Osteoblast (primary cell): ENCODE measurements around the gene RGS17. TPM values are rescaled to one million over a fixed set of nuclear protein-coding genes. Genes with fewer than 3 reads are reported as not detected.

ENCODE experiments used
- DNase-seq: peaks from one replicate; pipeline ENCODE4 v3.0.0; 2011; ENCODE audit warnings: low spot score, mixed read lengths; ENCODE audit not compliant: insufficient read length; ENCODE audit errors: missing footprints
- H2AFZ ChIP-seq: 2 replicates; pipeline ENCODE4 v1.6.0; 2011; ENCODE audit warnings: mild to moderate bottlenecking, low read length
- H3K27ac ChIP-seq: 2 replicates; pipeline ENCODE4 v1.5.1; 2011; ENCODE audit warnings: mild to moderate bottlenecking, low read depth, low read length, moderate library complexity
- H3K27me3 ChIP-seq: 2 replicates; pipeline ENCODE4 v1.6.0; 2012; ENCODE audit warnings: mild to moderate bottlenecking, control low read depth, inconsistent platforms, low read length, moderate library complexity; ENCODE audit not compliant: insufficient read depth
- H3K36me3 ChIP-seq: 2 replicates; pipeline ENCODE4 v1.5.1; 2011; ENCODE audit warnings: mild to moderate bottlenecking, low read length, control low read depth, moderate library complexity; ENCODE audit not compliant: insufficient read depth
- H3K4me1 ChIP-seq: 2 replicates; pipeline ENCODE4 v1.5.1; 2011; ENCODE audit warnings: mild to moderate bottlenecking, low read length, control low read depth, moderate library complexity; ENCODE audit not compliant: insufficient read depth
- H3K4me2 ChIP-seq: 2 replicates; pipeline ENCODE4 v1.6.0; 2011; ENCODE audit warnings: mild to moderate bottlenecking, low read length; ENCODE audit not compliant: insufficient read depth
- H3K4me3 ChIP-seq: fragments of 200-600 bp; sonication (generic); 3 replicates; pipeline ENCODE4 v1.5.1; 2012; ENCODE audit warnings: mild to moderate bottlenecking, low read length, inconsistent platforms; ENCODE audit not compliant: insufficient read depth
- H3K79me2 ChIP-seq: 2 replicates; pipeline ENCODE4 v1.6.0; 2012; ENCODE audit warnings: mild to moderate bottlenecking, low read length, control low read depth, inconsistent platforms; ENCODE audit not compliant: insufficient read depth
- H3K9me3 ChIP-seq: 2 replicates; pipeline ENCODE4 v1.5.1; 2011; ENCODE audit warnings: low read depth, low read length, control low read depth
- H4K20me1 ChIP-seq: 2 replicates; pipeline ENCODE4 v1.6.0; 2012; ENCODE audit warnings: mild to moderate bottlenecking, low read length, control low read depth; ENCODE audit not compliant: insufficient read depth
- total RNA-seq: library from RNA; depleted of rRNA; stranded (reverse); fragments of >200 nt; gene quantifications from 2 replicates; pipeline ENCODE4 v1.2.3, GENCODE V29; 2012
- TF ChIP-seq, protein P1 (sequence below): IDR thresholded peaks from 2 replicates; pipeline ENCODE4 v1.5.1; 2011; ENCODE audit warnings: mild to moderate bottlenecking, low read depth, low read length, moderate library complexity; ENCODE audit errors: extremely low read depth

RGS17 gene
- total RNA-seq, 1 donor: 1.4 TPM

DNA sequence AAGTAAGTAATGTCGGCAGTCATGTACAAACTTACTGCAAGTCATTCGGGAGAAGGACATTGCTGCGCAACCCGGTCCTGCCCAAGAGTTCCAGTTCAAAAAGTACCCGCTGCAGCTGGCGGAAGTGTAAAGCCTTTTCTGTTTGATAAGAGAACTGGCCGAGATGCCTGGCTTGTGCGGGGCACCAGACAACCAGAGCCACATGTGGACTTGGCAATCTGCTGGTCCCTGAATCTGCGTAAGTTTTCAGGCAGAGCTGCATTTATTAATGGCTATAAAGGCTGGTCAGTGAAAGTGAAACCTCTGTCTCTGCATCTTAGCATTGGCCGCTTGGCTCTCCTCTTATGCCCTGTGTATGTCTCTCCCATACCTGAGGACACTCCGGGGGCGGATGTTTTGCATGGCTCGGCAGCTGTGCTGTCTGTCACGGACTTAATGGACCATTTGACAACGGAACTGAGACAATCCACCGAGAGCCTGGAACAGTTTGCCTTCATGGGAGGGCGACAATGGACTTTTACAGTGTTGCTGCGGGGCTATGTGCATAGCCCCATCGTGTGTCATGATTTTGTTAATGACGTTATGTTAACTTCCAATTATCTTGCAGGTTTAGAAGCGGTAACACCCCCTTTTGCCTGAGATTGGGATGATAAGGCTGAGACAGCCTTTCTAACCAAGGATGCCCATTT is 19.8 kb upstream of the RGS17 start:
- H3K4me1 ChIP-seq: no peaks in the 10 kb centered on the region
- no peaks in the 10 kb centered on the region for H4K20me1 ChIP-seq
- no peak overlapping the region for H2AFZ ChIP-seq
- no peak overlapping the region for H3K4me2 ChIP-seq
- TF ChIP-seq, protein P1, sequence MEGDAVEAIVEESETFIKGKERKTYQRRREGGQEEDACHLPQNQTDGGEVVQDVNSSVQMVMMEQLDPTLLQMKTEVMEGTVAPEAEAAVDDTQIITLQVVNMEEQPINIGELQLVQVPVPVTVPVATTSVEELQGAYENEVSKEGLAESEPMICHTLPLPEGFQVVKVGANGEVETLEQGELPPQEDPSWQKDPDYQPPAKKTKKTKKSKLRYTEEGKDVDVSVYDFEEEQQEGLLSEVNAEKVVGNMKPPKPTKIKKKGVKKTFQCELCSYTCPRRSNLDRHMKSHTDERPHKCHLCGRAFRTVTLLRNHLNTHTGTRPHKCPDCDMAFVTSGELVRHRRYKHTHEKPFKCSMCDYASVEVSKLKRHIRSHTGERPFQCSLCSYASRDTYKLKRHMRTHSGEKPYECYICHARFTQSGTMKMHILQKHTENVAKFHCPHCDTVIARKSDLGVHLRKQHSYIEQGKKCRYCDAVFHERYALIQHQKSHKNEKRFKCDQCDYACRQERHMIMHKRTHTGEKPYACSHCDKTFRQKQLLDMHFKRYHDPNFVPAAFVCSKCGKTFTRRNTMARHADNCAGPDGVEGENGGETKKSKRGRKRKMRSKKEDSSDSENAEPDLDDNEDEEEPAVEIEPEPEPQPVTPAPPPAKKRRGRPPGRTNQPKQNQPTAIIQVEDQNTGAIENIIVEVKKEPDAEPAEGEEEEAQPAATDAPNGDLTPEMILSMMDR: no peak
- H3K79me2 ChIP-seq: no peaks in the 10 kb centered on the region
- H3K9me3 ChIP-seq: no peaks in the 10 kb centered on the region
- H3K27ac ChIP-seq: no peak overlapping the region
- H3K27me3 ChIP-seq: no peaks in the 10 kb centered on the region
- no peak overlapping the region for H3K4me3 ChIP-seq
- no peak for DNase-seq
- no peaks in the 10 kb centered on the region for H3K36me3 ChIP-seq

DNA sequence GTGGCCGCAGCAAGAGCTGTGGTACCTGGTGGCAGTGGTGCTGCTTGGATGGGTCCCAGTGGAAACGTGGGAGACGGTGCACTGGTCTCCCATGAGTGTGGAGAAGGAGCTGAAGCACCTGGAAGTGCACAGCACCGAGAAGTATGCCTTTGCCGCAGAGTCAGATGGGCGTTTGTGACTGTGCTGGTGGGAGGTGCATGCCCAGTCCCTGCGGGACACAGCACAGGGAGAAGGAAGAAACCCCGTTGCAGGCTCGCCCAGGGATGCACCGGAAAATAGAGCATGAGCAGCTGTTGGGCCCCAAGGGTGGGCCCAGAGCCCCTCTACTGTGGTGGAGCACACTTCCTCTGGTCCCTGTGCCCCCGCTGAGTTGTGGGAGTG is 19.3 kb upstream of the RGS17 start:
- H3K79me2 ChIP-seq: no peaks in the 10 kb centered on the region
- TF ChIP-seq, protein P1: no peak
- no peak for DNase-seq
- H3K36me3 ChIP-seq: no peaks in the 10 kb centered on the region
- H3K4me1 ChIP-seq: no peaks in the 10 kb centered on the region
- H3K9me3 ChIP-seq: no peaks in the 10 kb centered on the region
- H3K4me2 ChIP-seq: no peak overlapping the region
- H3K4me3 ChIP-seq: no peak overlapping the region
- no peak overlapping the region for H3K27ac ChIP-seq
- H4K20me1 ChIP-seq: no peaks in the 10 kb centered on the region
- H2AFZ ChIP-seq: no peak overlapping the region
- H3K27me3 ChIP-seq: no peaks in the 10 kb centered on the region

DNA sequence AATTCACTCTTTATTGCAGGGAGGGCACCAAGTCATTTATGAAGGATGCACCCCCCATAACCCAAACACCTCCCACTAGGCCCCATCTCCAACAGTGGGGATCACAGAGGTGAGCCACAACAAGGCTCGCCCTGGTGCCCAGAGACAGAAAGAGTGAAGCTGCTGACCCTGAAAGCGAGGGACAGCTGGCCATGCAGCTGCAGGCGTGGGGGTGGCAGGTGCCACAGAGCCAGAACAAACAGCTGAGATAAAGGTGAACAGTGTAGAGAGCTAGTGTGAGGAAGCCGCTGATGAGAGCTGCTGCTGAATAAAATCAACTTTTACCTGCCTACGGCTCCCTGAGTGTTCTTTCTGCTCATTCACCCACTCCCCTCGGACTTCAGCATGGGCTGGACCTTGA is 18.8 kb upstream of the RGS17 start:
- H3K79me2 ChIP-seq: no peaks in the 10 kb centered on the region
- no peaks in the 10 kb centered on the region for H3K4me1 ChIP-seq
- H3K9me3 ChIP-seq: no peaks in the 10 kb centered on the region
- no peaks in the 10 kb centered on the region for H3K36me3 ChIP-seq
- no peak overlapping the region for H3K4me3 ChIP-seq
- no peaks in the 10 kb centered on the region for H3K27me3 ChIP-seq
- TF ChIP-seq, protein P1: no peak
- no peak overlapping the region for H2AFZ ChIP-seq
- no peak for DNase-seq
- no peak overlapping the region for H3K27ac ChIP-seq
- H3K4me2 ChIP-seq: no peak overlapping the region
- H4K20me1 ChIP-seq: no peaks in the 10 kb centered on the region

DNA sequence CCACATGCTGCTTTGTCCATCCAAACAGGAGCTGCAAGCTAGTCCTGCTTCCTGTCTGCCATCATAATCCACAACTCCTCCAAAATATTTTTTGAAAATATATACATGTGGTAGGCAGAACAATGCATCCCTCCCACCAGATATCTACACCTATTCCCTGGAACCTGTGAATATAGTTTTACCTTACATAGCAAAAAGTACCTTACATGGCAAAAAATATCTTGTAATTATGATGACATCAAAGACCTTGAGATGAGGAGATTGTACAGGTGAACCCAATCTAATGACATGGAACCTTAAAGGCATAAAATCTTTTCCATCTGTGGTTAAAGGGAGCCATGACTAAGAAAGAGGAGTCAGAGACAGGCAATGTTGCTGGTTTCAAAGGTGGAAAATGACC is 15.3 kb upstream of the RGS17 start:
- no peaks in the 10 kb centered on the region for H3K4me1 ChIP-seq
- TF ChIP-seq, protein P1: no peak
- no peaks in the 10 kb centered on the region for H3K36me3 ChIP-seq
- no peak overlapping the region for H3K4me3 ChIP-seq
- H3K79me2 ChIP-seq: no peaks in the 10 kb centered on the region
- H3K27ac ChIP-seq: no peak overlapping the region
- no peak overlapping the region for H3K4me2 ChIP-seq
- no peaks in the 10 kb centered on the region for H3K9me3 ChIP-seq
- no peaks in the 10 kb centered on the region for H3K27me3 ChIP-seq
- no peak for DNase-seq
- H4K20me1 ChIP-seq: no peaks in the 10 kb centered on the region
- H2AFZ ChIP-seq: no peak overlapping the region
